22Rv1 (cell line): Measurements from ENCODE around the gene GNB1L.
"Not testable (repeated sequence)": the region's sequence is repeated elsewhere in the genome, so short reads cannot be mapped to it uniquely, and the experiment has no call there.

Experiments
- H3K27ac ChIP-seq: fragments of 450-650 bp; 2 replicates; pipeline ENCODE4 v1.5.1; 2017
- CTCF ChIP-seq: fragments of 450-650 bp; IDR thresholded peaks from 2 replicates; pipeline ENCODE4 v1.5.1; 2017; ENCODE audit warnings: mild to moderate bottlenecking
- ZFX ChIP-seq: fragments of 450-650 bp; IDR thresholded peaks from 2 replicates; pipeline ENCODE4 v1.6.1; 2017; ENCODE audit warnings: antibody characterized with exemption, borderline replicate concordance

The GNB1L gene

GRCh38 chr22:19832476-19833108, 22.1 kb downstream of the GNB1L start:
- TF ChIP-seq CTCF (no peak), ZFX (no peak)
- no peak overlapping the region for H3K27ac ChIP-seq

- H3K27ac ChIP-seq, result not testable (repeated sequence)
These were observed 22.7 kb downstream of the GNB1L start for GRCh38 chr22:19831979-19832378.

- H3K27ac ChIP-seq, result no peak overlapping the region
- TF ChIP-seq ZFX (no peak), CTCF (no peak)
These were observed 23.7 kb downstream of the GNB1L start for GRCh38 chr22:19831016-19831415.

- TF ChIP-seq CTCF, result no peak
- TF ChIP-seq ZFX, result no peak
- no peak overlapping the region for H3K27ac ChIP-seq
These were observed 26.7 kb downstream of the GNB1L start for GRCh38 chr22:19828035-19828401.

GRCh38 chr22:19827341-19828034, 27.2 kb downstream of the GNB1L start:
- H3K27ac ChIP-seq, result no peak overlapping the region
- TF ChIP-seq CTCF (no peak), ZFX (no peak)

GRCh38 chr22:19826619-19826950, 28.1 kb downstream of the GNB1L start:
- TF ChIP-seq CTCF, result no peak
- TF ChIP-seq ZFX, result no peak
- H3K27ac ChIP-seq, result no peak overlapping the region

- H3K27ac ChIP-seq, result no peak overlapping the region
- TF ChIP-seq ZFX (no peak), CTCF (no peak)
These were observed 28.6 kb downstream of the GNB1L start for GRCh38 chr22:19825904-19826618.
